Amygdala (tissue), 56 donors: ENCODE data around the gene SRCIN1.
"Not testable (repeated sequence)": the region's sequence is repeated elsewhere in the genome, so short reads cannot be mapped to it uniquely, and the experiment has no call there.

Experiments used
- DNase-seq, 56 donors: peaks; one replicate each; lab custom pipeline; 2025; lab: John Stamatoyannopoulos, UW

Gene SRCIN1

DNA sequence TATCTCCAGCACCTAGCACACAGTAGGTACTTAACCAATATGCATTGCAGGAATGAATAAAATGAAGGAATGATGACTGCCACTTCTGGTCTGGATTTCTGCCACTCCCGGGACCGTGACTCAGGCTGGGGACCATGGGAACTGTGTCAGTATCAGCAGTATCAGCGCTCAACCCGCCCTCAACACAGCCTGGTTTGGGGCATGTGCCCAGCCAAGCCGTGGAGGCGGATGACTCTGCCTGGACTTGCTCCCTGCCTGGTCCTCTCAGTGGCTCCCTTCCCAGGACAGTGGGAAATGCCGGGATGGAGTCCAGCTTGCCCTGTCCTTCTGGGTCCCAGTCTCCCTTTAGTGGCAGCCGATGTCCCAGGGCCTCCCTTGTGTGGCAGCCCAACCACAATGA, 55.1 kb downstream of the SRCIN1 start:
- DNase-seq, result peak in 13 of 56 donors; percentile 20 to 51 (median 31)

DNA sequence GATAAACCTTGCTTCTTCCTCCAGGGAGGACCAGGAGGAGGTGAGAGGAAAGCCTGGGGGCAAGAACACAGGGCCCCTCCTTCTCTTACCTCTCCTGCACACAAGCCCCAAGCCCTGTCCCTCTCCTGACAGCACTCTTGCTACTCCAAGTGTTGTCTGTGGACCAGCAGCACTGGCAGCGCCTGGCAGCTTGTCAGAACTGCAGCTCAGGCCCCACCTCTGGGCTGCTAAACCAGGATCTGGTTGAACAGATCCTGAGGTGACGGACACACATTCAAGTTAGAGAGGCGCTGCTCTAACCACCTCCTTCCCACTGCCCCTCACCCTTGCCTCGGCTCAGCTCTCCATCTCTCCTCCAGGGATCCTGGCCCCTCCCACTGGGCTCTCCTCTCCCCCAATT, 56.5 kb downstream of the SRCIN1 start:
- no peak for DNase-seq

DNA sequence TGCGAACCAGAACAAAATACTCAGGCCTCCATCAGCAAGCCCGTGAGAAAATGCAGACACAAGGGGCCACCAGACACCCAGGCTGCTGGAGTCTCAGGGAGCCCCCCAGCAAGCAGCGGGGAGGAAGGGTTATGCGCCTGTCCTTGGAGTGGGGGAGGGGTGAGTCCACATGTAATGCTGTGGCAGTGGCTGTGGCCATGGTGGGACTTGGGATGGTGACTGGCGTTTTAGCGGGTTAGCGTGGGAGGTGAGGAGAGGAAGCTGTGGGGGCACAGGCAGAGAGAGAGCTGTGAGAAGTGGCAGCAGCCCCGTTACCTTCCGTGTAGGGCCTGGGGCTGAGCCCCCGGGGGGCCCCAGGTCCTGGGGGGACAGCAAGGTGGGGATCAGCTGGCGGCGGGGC, 58.3 kb downstream of the SRCIN1 start:
- no peak for DNase-seq

DNA sequence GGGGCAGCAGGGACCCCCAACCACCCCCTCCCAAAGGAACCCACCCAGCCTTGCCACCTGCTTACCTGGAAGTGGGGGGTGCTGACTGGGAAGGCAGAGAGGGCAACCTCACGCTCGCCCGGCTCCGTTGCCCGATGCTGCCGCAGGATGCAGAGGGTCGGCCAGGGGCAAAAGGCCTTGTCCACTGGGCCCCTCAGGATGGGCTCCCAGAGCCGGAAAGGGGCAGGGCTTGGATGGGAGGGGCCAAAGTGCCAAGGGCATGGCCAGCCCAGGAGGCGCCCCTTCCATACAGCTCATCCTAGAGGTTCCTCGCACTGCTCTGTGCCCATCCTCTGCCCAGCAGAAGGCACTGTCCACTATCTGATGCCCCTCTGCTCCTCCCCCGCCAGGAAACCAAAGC, 59.4 kb downstream of the SRCIN1 start:
- no peak for DNase-seq

DNA sequence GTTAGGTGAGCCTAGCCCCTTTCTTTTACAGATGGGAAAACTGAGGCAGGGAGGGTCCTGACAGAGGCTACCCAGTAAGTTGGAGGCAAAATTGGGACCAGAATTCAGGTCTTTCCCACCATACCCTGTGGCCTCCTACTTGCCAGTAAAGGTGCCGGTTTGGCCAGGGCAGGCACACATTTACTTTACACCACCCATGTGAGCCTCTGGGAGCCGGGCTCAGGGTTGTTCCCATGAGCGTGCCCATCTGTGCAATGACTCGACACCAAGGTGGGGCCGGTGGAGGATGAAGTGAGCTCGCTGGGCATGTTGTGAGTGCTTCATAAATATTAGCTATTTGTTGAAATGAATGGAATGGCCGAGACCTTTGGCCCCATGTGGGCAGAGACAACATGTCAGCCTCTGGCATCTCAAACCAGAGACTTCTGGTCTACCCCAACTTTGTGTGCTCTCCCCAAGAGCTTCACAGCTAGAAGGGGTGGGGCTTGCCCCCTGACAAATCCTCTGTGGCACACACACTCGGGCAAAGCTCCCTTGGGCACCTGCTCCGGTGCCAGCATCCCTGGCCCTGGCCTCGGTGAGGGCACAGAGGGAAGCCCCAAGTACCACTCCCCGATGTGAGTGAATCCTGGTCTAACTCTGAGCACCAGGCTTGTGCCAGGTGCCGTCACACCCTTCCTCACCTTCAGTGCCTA, 60.1 kb downstream of the SRCIN1 start:
- DNase-seq, result no peak

DNA sequence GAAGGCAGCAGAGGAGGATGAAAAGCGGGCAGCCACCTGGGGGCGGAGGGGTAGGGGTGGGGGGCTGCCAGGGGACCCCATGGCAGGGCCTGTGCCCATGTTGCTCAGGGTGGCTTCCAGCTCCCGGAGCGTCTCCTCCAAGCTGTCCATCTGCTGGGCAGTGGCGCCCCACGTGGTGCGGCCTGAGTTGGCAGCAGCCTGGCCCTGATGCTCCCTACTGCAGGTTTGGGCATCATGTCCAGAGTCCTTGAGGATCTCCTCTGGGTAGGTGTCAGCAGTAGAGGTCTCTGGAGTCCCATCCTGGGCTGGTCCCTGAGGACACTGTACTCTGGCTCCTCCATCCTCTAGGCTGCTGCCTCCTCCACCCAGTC, 60.9 kb downstream of the SRCIN1 start:
- DNase-seq, result no peak

DNA sequence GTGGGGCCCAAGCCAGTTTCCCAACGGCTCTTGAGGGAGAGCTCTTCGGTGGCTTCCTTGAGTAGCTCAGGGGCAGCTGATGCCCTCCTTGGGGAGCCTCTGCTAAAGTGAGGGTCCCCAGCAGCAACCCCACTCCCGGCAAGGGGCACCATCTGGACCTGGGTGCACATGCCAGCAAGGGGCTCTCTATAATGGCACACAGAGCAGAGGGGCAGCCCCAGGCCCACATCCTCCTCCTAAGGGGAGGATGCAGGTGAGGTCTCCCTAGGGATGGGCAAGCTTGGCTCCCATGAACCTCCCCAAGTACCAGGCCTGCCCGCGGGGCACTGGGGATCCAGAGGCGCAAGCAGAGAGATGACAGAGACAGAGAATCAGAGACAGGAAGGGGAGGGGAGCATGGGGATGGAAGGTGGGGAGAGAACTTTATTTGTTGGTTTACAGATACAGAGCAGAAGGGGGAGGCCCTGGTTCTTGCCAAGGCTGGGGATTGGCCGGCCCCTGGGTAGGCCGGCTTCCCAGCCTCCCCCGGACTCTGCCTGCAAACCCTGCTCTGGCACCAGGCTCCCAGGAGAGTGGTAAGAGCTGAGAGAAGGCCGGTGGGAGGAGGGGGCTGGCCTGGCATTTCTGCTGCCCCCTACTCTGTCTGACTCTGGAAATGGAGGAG, 61.4 kb downstream of the SRCIN1 start:
- DNase-seq, result no peak

DNA sequence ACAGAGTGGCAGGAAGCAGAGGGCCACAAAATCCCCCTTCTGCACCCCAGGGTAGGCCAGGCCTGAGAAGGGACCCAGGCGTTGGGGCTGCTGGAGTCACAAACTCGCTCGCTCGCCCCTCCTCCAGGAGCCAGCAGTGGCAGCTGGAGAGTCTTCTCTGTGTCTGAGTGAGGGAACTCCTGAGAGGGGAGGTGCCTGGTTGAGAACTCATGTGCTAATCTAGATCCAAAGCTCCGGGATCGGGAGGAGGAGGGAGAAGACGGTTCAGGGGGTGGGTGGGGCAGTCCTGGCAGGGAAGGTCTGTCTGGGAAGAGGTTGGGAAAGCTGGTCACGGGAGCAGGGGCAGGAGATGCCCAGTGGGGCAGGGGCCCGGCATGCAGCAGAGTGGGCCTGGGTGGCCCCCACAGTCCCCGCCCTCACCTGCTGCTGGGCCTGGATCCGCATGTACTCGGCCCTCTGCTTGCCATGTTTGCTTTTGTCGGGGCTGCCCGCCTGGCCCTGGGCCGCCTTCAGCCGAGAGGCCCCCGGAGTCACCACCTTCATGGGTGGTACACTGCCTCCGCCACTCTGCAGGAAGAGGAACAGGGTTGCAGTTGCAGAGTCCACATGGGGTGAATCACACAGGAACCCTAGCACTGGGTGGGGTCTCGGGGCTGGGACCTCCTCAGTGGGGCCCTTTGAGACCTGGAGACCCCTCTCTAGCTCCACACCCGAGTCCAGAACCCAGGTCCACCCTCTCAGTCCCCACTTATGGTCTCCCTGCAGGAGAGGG, 62.2 kb downstream of the SRCIN1 start:
- DNase-seq, result no peak

DNA sequence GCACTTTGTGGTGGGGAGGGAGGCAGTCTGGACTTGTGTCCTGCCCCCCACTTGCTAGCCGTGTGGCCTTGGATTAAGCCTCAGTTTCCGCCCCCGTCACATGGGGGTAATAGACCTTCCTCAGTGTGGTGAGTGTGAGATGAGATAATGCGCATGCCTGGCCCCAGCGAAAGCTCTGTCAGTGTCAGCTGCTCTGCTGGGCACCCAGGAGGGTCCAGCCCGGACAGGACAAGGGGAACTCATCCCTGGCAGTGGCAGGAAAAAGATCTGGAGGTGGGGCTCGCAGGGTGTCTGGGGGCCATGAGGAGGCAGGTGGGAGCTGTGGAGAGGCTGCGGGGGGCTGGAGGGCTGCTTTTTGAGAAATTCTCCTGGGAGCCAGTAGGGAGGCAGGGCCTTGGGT, 63.5 kb downstream of the SRCIN1 start:
- no peak for DNase-seq

DNA sequence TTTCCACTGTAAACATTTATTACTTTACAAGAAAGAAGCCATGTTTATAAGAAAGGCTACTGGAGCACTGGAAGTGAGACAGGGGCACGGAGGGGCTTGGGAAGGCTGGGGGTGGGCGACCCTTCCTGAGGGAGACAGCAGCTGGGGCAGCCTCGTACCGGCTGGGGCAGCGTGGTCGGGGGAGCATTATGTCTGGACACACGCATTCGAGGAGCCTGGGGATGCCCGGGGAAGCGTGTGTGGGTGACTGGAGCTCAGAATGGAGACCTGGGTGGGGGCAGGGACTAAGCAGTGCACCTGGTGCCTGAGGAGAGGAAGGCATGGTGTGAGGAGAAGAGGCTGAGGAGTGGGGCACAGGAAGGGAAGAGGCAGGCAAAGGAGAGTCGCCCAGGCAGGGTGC, 64.5 kb downstream of the SRCIN1 start:
- no peak for DNase-seq

DNA sequence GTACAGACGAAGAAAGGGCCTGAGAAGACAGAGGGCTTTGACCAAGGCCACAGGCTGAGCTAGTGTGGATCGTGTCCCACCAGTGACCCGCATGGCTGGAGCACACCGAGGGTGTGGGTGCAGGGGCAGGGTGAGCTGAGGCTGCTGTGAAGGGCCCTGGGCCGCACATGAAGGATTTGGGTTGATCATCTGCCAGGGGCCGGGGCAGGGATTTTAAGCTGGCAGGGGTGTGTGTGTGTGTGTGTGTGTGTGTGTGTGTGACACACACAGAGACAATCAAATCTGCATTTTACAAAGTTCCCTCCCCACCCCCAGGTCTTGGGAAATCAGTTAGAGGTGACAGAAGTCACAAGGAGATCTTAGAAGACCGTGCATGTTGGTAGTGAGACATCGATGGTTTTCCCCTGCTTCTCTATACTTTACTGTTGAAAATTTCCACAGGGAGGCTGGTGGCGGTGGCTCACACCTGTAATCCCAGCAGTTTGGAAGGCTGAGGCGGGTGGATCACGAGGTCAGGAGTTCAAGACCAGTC, 65.2 kb downstream of the SRCIN1 start:
- no peak for DNase-seq

DNA sequence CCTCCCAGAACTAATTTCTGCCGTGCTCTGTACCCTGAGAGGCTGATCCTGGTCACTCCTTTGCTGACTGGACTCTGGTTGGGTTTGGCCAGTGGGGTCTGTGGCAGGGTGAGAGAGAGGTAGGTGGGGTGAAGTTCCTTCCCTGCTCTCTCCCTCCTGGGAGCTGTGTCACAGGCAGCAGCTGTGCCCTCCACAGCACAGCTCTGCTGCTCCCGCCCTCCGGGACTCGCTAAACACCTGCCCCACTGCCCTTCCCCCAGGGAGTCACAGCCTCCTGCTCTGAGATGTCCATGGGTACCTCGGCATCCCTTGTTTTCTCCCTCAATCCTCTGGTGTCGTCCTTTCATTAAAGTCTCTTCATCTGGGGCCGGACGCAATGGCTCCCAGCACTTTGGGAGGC, 66.4 kb downstream of the SRCIN1 start:
- DNase-seq, result no peak

DNA sequence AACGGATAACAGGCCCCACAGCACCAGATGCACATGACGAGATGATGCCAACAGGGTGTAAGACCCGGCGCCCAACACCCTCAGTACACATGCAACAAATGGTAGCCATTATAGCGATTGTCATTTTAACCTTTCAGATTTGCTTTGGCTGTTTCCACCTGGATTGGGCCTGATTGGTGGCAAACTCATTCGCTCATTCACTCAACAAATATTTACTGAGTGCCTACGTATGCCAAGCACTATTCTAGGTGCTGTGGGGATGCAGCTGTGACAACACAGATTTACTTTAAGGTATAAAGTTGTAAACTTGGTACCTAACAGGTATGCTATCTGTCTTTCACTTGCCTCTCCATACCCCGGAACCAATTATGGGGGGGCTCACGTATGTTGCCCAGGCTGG, 66.8 kb downstream of the SRCIN1 start:
- DNase-seq, result no peak

DNA sequence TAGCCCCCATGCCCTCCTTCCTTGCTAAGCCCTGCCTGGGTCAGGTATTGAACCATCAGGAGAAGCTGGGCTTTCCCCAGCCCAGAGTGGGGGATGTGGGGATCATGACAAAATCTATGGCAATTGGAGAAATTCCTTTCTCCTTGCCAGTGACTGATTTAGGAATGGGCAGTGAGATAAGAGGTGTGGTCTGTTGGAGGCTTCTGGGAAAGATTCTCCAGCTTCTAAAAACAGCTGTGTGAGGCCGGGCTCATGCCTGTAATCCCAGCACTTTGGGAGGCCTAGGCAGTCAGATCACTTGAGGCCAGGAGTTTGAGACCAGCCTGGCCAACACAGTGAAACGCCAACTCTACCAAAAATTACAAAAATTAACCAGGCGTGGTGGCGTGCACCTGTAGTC, 69.1 kb downstream of the SRCIN1 start:
- no peak for DNase-seq

DNA sequence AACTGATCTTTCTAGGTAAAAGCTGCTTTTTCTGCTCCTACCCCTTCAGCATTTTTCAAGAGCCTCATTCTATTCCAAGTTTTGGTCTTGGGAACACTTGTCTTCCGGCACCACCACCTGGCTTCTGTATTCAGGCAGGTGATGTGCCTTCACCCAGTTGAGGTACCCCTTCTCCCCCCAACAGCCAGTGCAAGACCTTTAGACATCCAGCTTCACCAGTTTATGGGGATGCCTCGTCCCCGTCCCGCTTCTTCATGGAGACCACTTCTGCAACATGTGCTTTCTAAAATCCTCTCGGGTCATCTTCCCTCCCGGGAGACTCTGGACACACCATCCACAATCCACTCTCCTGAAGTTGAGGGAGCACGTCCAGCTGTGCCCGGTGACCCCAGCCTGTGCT, 69.9 kb downstream of the SRCIN1 start:
- DNase-seq, result no peak

DNA sequence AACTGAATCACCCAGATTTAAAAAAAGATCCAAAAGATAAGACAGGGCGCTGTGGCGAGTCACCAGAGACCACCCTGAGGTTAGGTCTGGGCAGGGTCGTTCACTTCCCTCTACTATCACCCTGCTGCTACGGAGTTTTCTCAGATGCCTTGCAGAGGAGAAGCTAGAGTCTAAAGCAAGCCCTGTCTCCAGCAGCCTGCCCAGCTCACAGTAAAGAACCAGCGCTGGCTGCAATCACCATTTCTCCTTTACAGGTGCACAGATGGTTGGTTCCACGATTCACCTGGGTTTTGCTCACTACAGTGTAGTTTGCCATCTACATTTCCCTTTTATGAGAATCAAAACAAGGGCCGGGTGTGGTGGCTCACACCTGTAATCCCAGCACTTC, 71.3 kb downstream of the SRCIN1 start:
- no peak for DNase-seq

DNA sequence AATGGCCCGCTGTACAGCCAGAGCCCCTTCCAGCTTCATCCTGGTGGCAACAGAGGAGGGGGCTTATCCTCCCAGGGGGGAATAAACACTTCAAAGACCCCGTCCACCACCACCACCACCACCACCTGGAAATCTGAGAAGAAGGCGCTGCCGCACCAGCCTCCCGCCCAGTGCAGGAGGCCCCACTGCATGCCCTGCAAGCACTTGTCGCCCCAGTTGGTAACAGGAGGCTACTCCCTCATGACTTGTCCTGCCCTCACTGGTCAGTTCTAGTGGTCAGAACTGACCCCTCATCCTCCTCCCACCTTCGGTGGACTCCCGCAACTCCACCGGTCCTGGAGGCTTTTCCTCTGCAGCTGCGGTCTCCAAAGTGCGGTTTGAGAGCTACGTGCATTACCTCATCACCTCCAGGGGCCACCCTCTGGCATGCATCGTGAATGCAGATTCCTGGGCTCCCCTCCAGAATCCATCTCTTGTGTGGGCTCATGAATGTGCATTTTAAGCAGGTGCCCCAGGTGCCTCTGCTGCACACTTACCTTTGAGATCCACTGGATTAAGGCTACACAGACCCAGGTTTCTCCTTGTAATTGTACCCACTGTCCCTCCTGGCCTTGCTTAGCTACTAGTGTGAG, 71.8 kb downstream of the SRCIN1 start:
- no peak for DNase-seq

DNA sequence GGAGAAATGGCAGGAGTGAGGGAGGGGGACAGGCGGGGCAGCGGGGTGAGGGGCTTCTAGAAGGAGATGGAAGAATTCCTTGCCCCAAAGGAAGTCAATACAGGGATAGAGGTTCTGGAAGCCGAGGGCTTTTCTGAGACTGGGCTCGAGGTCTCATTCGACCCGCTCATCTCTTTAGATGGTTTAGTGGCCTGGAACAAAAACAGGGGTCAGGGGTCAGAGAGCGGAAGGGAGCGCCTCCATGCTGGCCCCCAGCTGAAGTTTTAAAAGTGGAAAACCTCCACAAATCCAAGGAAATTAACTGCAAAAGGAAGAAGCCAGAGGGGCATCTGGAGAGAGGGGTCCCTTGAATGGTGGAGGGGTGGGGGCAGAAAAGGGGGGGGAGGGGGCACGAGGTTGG, 72.5 kb downstream of the SRCIN1 start:
- no peak for DNase-seq

DNA sequence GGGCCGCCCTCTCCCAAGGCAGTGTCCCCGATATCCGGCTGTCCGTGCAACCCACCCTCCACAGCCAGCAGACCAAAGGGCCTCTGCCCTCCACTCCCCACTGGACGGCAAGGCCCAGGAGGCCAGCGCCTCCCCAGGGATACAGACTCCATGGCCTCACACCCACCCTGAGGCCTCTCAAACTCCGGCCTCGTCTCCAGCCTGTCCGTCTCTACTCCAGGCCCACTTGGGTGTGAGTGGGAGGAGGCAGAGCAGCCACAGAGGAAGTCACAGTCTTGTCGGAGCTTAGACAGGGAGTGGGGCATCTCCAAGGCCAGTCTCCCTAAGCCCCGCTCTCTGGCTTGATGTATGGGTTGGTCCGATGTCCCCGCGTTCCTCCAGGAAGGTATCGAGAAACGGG, 73.3 kb downstream of the SRCIN1 start:
- no peak for DNase-seq

DNA sequence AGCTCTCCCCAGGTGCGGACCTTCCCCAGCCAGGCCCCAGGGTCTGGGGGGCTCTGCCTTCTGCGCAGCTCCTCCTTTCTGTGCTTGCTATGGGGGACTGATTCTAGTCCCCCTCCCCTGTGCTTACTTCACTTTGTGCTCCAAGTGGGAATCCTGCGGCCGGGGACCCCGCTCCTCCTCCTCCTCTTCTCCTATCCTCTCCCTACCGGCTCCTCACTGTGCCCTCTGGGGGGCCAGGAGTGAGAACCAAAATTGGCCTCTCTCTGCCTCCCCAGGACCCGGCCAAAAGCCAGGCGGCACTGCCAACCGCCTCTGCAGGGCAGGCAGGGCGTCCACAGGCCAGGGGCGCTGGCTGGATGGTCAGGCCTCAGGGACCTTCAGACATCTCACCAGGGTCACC, 74.0 kb downstream of the SRCIN1 start:
- DNase-seq, result not testable (repeated sequence)

DNA sequence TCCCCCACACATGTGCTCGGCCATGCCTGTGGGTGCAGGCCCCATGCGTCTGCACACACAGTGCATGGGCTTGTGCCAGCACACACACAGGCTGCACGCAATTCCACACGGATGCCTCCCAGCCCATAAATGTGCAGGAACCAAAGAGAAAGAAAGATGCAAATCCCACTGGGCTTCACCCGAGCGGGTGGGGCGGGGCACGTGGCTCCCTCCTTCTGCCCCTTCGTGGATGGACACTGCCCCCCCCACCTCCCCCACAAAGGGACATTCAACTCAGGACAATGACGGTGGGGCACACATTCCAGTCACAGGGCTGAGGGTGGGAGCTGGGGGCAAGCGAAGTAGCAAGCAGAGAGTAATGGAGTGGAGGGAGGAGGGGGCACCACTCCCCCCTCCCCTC, 74.9 kb downstream of the SRCIN1 start:
- peak in 6 of 56 donors; percentile 16 to 27 (median 23) for DNase-seq
